Activated CD8-positive, alpha-beta memory T cell treated with anti-CD3 and anti-CD28 coated beads, Interleukin-2, amount 50 U/mL, for 1 hour (primary cell): Measurements from ENCODE around the gene KCNAB1.

Experiments
- DNase-seq: peaks from one replicate; pipeline ENCODE4 v3.0.0-alpha.2; 2020; ENCODE audit errors: extremely low read depth

The KCNAB1 gene

DNA sequence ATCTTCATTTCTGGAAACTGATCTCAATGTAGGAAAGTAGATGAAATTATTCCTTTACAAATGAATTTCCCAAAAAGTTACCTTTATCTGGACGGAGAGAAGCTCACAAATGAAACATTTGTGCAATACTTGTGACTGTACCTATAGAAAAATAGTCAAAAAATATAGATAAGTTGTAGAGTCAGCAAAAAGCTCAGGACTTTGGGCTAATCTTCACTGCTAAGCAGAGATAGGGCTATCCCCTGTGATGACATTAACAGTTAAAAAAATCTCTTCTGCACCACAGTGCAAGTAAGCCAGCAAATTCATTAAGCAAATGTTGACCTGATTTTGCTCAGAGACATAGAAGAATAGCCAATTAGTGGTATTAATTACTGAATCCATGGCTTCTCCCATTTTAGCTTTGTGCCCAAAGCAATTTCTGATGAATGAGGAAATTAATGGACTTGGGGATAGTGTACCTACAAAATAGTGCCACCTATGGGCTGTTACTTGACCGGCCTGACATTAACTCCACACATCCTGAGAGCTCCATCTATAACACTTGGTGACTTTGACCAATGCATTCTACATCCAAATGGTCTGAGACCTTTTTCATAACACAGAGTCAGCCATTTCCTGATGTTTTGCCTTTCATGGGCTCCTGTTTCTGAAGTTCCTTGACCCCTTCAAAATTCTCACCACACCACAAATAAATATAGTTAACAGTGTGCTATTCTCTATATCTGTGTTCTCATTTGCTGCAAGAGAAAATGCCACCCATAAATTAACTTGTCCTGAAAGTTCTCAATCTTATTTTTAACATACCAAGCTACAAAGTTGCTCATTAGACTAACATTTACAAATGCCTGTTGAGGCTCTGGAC, 329.6 kb downstream of the KCNAB1 start:
- DNase-seq = no peak

DNA sequence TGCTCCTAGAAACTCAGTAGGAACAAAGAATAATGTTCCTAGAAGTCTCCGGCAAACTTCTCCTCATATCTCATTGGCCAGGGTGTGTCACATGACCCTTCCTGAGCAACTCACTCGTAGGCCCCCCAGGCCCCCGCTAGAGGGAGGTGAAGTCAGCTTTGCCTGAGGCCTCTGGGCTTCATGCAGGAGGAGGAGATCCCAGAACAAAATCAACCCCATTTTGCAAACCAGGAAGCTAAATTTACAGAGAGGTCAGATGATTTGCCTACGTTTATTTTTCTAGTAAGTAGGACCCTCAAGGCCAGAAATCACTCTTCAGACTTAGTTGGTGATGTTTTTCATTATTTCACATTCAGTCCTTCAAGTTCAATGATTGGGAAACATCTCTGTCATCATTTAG, 335.5 kb downstream of the KCNAB1 start:
- DNase-seq = no peak

DNA sequence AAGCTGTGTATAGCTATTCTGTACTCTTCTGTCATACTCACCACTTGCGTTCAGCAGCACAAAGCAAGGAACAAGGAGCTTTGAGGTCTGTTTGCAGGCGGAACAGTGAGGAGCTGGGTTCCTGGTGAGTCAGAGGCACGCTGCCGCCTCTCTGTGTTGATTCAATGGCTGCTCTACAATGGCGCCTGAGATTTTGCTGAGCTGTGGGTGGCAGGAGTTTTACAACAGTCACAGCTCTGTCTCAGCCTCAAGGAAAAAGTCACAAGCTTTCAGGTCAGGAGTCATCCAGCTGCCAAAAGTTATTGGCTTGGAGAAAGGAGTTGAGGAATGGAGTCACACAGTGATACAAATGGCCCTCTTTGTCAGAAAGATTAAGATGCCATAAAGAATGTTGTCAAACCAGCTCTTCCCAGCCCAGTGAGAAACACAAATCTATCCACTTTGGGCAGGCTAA, 336.4 kb downstream of the KCNAB1 start:
- DNase-seq = no peak

DNA sequence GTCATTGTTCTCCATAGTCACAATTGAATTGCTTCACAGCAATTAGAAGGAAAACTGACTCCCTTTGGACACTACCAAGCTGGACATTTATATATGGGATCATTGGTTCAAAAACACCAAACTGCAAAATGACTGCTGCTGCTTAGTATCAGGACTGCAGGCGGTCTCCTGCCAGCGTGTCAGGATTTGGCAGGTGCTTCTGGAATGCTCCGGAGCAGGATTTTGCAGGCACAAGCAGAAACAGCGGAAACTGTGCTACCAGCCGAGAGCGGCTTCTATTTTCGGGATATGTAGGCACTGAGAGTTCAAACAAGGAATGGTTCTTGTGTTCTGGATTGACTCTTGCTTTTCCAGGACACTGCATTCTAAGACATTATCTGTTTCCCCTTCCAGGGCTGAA, 339.1 kb downstream of the KCNAB1 start:
- no peak for DNase-seq

DNA sequence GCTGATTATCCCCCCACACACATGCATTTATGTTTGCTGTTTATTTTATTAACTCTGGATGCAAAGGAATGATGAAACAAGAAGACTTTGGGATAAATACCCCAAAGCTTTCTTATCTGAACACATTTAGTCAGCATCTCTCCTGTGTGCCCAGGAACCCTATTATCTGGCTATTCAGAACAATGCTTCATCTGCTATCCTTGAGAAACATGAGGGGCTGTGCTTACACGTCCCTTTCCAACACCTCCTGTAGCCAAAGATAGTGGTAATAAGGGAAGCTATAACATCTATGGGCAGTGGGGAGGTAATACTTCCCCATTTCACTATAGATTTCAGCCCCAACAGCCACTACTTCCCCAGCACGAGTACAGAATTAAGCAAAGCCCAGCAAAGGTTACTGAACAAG, 339.8 kb downstream of the KCNAB1 start:
- no peak for DNase-seq

DNA sequence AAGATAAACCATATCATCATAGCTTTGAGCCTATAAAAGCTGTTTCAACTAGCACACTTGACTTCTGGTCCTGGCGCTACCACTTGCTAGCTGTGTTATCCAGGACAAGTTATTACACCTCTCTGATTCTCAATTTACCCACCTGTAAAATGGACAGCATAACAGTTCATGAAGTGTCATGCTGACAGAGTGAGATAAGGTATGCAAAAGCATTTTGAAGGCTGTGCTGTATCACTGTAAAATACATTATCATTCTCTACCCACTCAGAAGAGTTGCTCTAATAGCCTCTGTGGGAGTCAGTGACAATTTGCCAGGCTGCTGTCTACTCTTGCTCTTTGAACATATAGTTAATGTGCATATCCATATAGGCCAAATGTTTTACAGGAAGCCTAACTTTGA, 341.5 kb downstream of the KCNAB1 start:
- DNase-seq = no peak

DNA sequence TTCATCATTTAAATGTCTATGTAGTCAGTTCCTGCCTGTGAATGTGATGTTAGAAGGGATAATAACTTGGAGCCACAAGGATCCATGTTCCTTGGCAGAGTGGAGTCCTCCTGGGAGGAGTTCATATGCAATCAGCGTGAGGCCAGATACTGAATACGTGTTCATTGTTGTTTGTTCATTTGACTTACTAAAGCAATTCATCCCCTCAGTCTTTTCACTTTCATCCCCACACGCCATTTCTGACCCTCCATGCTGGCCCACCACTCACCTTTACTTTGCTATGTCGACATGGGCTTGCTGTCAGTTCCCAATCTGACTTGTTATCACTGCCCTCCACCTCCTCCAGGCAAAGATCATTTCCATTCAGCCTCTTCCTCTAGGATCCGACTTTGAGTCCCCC, 342.7 kb downstream of the KCNAB1 start:
- DNase-seq = no peak

DNA sequence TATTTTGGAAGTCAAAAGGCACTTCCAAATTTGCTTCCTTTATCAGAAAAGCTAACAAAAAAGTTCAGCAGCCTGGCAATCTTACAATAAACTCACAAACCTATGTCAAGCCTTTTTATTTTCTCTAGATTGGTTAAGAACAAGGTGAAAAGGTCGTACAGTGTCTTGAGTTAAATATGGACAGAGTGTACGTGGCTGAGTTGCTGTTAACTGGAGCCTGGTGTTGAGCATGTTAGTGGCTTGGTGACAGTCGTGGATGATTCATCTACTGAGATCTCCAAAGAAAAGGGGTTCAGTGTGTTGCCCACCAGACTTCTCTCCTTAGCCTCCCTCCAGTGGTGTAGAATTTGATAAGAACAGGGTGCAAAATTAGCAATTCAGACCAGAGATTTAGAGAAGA, 344.8 kb downstream of the KCNAB1 start:
- DNase-seq = no peak

DNA sequence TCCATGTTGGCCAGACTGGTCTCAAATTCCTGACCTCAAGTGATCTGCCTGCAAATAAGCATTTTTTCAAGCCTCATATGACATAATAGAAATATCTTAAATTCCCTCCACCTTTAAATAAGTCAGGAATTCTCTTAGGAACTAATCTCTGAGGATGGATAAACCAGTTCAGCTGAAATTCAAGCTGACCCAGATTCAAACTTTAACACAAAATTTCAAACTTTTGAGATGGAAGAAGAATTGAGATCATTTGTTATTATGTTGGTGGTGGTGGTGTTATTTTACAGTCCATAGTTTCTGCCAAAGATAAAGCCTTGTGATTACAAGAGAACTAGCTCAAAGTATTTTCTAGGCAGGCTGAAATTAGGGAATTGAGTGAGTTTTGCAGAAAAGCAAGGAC, 349.1 kb downstream of the KCNAB1 start:
- DNase-seq = no peak

DNA sequence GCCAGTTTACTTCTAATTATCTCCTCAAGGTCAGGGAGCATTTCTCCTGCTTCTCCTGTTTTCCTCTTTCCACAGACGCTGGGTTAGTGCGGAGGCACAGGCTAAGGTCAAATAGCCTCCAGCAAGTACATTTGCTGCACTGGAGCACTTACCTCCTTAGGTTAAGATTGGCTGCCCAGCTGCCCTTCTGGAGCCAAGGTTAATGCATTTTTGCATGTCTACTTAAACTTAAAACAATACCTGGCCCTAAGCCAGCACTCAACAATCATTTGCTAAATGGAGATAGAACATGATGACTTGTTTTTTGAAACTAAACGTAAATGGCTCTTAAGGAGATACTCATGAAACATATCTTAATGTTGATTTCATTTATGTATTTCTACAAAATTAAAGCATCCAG, 351.1 kb downstream of the KCNAB1 start:
- no peak for DNase-seq

DNA sequence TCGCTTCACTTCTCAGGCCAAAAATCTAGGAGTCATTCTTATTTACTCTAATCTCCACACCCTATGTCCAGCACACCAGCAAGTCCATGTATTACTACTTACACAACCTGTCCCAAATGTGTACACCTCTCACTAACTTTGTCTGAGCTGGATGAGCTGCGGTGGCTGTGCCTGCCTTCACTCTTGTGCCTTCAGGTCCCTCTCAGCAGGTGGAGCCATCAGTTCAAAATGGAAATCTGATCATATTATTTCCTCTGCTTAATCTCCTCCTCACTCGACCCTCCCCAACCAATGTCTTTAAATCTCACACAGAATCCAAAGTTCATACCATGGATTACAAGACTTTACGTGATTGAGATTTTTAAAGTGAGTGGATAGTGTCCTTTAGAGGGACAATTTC, 351.8 kb downstream of the KCNAB1 start:
- DNase-seq = no peak

DNA sequence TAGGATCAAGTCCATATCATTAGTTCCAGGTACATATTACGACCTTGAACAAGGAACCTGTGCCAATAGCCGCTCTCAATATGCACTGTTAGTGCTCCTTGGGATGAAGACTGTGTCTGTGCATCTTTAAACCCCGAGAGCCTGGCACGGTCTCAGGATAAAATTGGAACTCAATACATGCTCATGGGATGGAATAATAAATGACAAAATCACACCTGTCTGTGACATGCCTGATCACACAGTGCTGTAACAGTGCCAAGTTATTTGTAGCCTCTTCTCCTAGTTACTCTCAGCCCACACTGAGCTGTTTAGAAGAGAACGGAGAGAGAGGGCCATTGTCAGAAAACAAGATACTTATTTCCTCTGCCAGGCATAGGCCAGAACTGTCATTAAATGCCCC, 352.3 kb downstream of the KCNAB1 start:
- DNase-seq = no peak

DNA sequence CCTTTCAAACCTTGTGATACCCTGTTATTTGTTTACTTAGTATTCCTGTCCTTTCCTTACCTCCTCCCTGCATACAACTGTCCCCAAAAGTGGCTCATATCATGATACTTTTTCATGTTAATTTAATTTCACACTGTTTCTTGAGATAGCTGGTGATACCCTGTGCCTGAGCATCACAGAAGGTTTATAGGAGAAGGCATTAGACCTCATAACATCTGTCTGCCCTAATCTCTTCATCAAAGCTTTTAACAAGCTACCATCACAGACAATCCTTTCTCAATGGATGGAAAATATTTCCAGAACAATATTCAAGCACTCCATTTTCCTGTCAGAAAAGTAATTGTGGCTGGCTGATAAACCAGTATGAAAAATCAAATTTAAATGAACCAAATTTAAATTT, 353.0 kb downstream of the KCNAB1 start:
- DNase-seq = no peak

DNA sequence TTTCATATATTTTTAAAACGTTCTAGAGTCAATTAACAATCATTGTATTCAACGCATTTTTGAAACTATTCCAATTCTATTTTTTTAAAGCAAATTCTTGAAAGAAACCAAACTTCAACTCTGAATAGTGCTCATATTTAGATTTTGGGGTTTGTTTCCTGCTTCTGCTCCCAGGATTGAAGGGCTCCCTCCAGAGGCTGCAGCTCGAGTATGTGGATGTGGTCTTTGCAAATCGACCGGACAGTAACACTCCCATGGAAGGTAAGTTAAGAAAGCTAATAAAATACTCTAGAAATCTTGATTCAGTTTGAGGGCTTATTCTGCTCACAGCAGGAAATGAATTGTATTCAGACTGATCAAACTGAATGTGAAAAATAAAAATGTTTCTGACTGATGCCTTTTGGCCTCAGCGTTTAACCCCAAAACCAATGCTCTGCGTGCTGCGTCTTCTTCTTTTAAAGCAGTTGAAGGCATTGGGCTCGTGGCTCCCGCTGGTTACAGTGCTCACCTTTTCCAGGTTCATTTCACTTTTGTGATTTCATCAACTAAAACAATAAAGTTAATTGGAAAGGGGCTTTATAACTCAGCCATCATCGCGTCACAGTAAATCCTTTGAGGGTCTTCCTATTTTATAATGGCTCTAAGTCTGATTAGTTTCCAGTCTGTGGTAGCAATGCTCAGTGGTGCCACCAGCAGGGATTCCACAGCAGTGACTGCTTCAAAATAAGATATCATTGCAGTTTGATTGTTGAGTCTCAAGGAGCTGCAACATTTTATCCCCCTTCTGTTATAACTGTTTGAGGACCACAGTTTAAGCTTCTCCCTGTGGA, 354.4 kb downstream of the KCNAB1 start:
- no peak for DNase-seq

DNA sequence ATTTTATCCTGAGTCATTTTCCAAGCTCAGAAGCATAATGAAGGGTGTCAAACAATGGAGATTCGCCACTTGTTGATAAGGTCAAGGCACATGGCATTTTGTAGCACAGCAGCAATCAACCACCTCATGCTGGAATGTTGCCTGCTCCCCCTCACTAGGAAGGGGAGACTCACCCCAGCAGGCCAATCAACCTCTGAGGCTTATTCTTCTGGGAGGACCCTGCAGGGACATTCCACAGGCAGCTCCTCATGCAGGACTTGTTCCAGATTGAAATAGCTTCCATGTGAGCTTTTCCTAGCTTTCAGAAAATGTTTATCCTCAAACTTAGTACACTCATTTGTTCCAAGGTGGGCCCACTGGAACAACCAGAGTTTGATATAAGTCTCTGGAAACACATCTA, 356.9 kb downstream of the KCNAB1 start:
- DNase-seq = no peak

DNA sequence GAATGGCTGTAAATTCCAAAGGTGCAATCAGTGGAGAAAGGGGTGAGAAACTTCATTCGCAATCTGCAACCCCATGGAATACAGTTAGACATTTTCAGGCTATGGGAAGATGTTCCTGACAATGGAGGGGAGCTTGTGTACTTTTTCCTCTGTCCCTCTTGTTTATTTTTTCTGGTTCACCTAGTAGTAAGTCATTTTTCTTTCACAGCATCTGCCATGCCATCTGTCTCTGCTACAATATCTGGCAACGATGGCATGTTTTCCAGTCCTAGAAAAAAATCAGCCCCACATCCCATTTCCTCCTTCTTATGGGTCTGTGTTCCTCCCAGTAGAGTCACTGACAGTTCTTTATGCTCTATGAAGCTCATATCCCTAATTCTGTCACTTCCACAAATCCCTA, 358.5 kb downstream of the KCNAB1 start:
- no peak for DNase-seq

DNA sequence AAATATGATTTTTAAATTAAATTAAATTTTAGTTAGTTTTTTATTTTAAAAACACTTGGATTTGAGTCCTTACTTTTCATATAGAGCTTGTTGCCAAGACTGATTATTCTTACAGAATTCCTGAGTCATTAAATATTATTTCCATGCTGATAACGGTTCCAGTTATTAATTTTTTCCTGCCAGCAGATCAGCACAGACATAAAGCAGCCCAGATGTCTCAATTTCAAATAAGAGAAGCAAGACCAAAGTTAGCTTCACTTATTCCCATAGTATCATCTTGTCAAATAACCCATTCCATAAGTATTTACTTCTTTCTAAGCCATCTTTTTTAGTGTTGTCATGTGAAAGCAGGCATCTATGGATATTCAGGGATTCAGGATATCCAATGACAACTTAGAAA, 359.2 kb downstream of the KCNAB1 start:
- DNase-seq = no peak

DNA sequence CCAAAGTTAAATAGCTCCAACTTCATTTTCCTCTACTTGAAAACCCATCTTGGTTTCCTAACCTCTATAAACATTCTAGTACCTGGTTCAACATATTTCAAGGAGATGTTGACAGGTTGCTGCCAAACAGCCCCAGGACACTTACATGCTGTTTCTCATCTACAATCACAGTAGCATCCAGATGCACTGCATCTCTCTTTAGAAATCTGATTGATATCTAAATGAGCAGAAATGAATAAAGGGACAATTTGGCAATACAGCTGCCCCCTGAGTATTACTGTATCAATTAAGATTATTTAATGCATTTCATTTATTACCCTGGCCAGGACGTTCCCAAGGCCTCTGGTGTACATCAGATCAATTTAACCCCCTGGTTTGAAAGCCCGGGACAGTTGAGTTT, 360.6 kb downstream of the KCNAB1 start:
- DNase-seq = no peak

DNA sequence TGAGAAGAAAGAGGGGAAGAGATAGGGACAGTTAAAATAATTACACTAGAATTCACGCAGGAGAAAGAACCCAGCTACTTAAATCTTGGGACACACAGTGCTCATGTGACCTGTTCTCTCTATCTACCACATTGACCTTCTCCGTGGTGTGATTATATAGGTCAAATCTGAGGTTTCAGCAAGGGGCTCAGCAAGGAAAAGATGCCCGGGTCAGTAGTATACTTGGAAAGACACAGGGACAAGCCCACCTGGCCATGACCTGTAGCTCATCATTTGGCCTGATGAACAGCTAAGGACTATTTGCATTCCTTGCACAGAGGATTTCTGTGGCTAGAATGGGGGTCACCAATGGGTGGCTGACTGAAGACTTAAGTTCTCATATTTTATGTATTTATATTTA, 362.6 kb downstream of the KCNAB1 start:
- DNase-seq = no peak

DNA sequence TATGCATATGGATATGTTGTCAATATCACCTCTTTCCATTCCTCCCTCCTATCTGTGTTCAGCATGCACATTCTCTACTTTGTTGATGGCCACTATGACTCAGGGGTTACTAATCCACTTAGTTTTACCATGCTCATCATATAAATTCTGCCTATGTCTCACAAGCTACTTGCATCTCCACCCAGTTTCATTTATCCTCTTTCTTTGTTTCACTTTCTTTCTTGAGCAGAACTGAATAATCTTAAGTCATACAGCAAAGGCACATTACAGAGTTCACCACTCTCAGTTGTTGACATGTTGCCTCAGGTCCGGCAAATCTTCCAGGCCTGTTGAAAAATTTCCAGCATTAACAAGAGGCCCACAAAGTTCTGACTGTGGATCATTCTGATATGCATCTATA, 363.0 kb downstream of the KCNAB1 start:
- no peak for DNase-seq

DNA sequence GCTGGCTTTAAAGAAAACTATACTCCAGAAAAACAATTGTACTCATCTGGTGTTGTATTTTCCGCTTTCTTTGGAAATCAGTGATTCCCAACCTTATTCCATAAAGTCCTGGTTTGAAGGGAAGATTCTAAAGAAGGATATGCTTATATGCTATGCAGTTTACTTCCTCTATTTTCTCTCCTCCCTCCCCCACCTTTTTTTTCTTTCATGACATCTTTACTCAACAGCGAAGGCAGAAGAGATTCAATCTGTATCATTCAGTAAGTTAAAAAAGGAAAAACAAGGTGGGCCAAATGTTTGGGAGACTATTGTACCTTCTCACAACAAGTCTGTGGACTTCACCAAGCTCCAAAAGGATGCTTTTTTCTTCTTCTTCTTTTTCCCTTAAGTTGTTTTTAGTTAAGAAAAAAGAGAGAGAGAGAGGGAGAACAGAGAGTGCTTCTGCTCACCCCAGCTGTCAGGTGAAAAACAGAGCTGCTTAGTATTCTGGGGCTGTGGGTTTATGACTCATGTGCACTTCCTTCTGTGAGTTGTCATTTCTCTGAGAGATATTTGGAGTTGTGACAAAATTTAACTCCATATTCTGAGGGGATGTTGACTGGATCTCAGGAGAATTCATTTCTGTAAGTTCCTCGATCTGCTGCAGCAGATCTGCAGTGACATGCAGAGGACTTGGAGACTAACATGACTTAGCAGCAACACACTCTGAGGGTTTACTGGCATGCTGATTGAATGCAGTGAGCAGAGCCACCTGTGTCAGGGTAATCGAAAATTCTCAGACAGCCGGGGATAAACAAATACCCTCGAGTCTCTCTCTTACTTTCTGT, 363.8 kb downstream of the KCNAB1 start:
- DNase-seq = peak; percentile 9

DNA sequence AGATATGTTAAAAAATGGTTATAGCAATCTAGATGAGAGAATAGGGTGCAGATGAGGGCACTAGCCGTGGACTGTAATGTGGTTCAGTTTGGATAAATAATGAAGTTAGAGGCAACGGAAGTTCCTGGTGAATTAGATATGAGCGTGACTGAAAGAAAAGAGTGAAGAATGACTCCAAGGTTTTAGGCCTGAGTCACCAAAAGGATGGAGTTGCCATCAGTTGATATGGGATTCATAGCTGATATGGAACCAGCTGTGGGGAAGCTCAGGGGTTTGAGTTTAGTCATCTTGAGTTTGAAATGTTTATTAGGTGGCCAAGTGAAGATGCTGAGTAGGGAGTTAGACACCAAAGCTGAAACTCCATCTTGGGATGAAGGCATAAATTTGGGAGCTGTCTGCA, 368.4 kb downstream of the KCNAB1 start:
- DNase-seq = no peak
